HT-29 (cell line): ENCODE measurements around the gene RBM47. TPM values are rescaled to one million over a fixed set of nuclear protein-coding genes. Genes with fewer than 3 reads are reported as not detected.

Experiments
- DNase-seq: peaks from one replicate; pipeline ENCODE4 v3.0.0-alpha.2; 2015; ENCODE audit warnings: low spot score
- total RNA-seq: library from RNA; depleted of rRNA; stranded (reverse); fragments of >200 nt; shearing (Covaris generic); gene quantifications from 2 replicates; pipeline ENCODE4 v1.2.3, GENCODE V29; 2014

Gene RBM47
- total RNA-seq, 1 experiment from 2014 or later = 276 TPM

- DNase-seq = no peak
Measured at GRCh38 chr4:40500781-40501180, 128.9 kb downstream of the RBM47 start.

DNA sequence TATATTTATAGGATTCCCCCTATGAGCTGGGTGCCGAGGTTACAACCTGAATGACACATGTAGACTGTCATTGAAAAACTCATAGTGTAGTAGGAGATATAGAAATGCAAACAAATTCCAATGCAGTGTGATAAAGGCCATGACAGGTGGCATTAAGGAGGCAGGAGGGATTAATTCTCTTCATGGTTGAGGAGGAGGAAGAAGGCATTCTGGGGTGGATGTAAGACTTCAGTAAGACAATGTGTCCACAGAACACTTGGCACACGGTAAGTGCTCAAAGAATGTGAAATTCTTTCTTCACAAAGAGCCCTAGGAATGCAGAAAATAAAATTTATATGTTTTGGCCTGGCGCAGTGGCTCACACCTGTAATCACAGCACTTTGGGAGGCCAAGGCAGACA lies 136.5 kb downstream of the RBM47 start:
- DNase-seq = no peak

DNA sequence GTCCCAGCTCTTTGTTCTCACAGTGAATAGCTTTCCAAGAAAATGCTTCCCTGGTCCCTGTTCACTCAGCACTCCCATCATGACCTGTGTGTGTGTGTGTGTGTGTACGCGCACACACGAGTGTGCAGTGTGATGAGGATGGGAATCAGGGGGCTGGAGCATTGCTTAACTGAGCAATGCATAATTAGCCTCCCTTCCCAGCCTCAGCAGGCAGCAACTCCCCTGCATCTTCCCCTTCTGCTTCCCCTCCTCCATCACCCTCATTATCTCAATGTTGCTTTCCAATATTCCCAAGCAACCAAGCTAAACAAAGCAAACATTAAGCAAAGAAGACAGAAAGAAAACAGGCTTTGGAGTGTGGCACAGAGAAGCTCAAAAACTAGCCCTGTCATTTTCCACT lies 137.0 kb downstream of the RBM47 start:
- no peak for DNase-seq

DNA sequence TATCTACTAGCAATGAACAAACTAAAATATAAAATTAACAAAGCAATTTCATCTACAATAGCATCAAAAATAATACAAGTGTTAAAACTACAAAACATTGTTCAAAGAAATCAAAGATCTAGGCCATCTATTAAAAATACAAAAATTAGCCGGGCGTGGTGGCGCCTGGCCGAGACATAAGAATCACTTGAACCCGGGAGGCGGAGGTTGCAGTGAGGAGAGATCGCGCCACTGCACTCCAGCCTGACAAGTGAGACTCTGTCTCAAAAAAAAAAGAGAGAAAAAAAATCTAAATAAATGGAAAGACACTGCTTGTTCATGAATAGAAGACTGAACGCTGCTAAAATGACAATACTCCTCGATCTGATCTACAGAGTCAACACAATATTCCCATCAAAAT lies 139.2 kb downstream of the RBM47 start:
- no peak for DNase-seq

- no peak for DNase-seq
Measured at GRCh38 chr4:40489961-40490360, 139.7 kb downstream of the RBM47 start.

GRCh38 chr4:40486534-40486933 lies 143.1 kb downstream of the RBM47 start:
- DNase-seq = no peak

- DNase-seq = no peak
Measured at GRCh38 chr4:40484346-40485090, 145.1 kb downstream of the RBM47 start.

GRCh38 chr4:40482985-40483647 lies 146.5 kb downstream of the RBM47 start:
- no peak for DNase-seq

DNA sequence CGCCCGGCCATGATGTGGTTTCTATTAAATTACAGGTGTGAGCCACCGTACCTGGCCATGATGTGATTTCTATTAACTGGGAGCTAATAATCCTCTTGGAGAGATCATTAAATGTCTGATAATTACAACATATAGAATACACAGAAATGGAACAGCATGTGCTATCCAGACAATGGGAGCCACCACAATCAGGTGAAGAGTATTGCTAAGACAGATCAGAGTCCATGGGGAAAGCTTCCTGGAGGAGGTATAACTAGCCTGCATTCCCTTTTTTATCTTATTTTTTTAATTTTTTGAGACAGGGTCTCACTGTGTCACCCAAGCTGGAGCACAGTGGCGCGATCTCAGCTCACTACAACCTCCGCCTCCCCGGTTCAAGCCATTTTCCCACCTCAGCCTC lies 147.7 kb downstream of the RBM47 start:
- DNase-seq = no peak

- no peak for DNase-seq
Measured at GRCh38 chr4:40480291-40480690, 149.4 kb downstream of the RBM47 start.

GRCh38 chr4:40479378-40479777 lies 150.3 kb downstream of the RBM47 start:
- no peak for DNase-seq

DNA sequence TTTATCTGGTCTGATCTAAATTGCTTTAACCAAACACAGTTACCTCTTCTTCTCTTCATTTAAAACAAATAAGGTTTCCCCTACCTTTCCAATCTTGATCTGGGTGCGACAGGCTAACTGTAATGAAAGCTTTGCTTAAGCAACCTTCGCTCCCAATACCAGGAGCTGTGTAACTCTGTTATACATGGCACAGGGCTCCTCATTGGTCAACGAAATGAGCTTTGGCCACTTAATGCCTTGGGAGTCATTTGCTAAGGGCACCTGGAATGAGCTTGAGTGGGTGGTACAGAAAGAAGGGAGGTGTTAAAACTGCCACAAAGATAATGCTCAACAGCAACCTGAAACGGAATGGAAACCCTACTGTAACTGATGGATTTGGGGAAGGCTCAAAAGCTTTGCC lies 154.1 kb downstream of the RBM47 start:
- DNase-seq = peak; percentile 83

DNA sequence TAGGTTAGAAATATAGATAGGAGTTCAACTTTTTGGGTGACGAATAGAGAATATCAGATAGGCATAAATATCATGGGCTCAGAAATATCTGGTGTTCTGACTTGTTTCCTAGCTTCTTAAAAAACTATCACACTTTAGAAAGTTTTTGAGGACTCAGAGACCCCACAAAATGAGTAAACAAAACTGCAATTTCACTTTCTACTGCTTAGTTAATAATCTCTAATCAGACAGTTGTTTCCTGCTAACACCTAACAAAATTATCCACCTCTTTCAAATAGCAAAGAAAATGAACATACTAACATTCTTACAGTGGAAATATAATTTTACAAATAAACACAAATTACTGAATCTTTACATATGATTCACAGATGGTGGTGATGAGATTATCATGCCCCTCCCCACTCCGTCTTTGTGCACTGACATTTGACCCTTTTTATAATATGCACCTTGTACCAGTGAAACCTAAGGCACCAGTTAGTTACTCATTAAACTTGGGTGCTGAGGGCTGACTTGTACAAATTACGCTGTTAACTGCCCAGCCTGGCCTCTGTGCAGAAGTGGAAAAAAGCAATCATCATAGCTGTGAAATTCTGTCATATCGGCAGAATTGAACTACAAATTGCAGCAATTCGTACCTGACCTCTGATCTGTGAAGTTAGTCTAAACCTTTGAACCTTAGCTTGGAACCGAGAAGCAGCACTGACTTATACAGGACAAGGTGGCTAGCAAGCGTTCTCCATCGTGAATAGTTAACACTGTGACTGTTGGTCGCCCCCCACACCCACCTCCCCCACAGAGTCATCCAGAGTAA lies 155.9 kb downstream of the RBM47 start:
- peak; percentile 78 for DNase-seq

- no peak for DNase-seq
Measured at GRCh38 chr4:40471923-40472322, 157.7 kb downstream of the RBM47 start.

GRCh38 chr4:40466789-40467188 lies 162.9 kb downstream of the RBM47 start:
- no peak for DNase-seq

GRCh38 chr4:40462326-40462725 lies 167.3 kb downstream of the RBM47 start:
- DNase-seq = no peak

- DNase-seq = no peak
Measured at GRCh38 chr4:40461879-40462278, 167.8 kb downstream of the RBM47 start.

DNA sequence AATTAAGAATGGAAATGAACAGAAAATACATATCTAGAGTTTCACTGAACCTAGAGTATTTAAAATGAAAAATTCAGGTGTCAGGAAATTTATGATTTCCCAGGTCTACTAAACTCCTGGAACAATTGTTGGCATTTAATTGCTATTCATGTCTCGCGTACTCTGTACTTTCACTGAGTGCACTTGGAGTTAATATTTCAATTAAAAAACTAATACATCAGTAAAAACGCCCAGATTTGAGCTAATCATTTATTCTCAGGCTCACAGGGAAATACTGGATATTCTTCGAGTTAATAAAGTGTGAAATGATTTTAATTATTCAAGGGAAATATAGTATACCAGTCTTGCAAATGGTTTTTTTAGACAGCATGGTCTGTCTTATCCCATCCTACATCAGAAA lies 168.6 kb downstream of the RBM47 start:
- DNase-seq = no peak

DNA sequence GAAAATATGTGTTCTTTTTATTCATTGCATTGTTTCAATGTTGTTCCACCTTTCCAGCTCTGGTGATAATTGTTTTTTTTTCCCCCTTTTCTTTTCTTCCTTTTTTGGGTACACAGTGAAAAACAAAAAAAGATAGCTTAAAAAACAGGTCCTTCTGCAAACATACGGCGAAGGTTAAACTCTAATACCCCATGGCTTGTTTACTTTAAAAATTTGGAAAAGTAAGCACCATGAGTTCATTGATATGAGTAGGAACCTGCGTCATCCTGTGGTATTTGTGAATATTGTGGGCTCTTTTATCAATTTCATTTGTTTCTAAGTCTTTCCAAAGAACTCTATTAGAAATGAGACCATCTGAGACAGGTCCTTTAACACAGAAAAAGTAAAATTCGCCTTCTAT lies 171.0 kb downstream of the RBM47 start:
- no peak for DNase-seq

DNA sequence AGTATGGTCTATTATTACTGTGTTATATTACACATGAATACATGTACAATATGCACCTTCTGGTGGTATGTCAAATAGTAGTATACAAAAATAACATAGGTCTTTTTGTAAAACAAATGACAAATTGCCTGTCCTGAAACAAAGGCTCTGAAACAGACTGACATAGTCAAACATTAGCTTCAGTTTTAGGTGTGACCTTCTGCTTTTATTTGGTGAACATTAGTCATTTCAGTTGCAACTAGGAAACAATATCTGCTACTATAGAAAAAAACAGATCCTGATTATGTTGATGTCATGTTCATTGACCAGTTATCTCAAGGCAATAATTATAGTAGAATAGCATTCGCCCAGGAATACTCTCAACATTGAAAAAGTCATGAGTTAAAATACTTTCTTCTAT lies 171.6 kb downstream of the RBM47 start:
- DNase-seq = no peak

- DNase-seq = no peak
Measured at GRCh38 chr4:40455340-40455902, 174.2 kb downstream of the RBM47 start.

DNA sequence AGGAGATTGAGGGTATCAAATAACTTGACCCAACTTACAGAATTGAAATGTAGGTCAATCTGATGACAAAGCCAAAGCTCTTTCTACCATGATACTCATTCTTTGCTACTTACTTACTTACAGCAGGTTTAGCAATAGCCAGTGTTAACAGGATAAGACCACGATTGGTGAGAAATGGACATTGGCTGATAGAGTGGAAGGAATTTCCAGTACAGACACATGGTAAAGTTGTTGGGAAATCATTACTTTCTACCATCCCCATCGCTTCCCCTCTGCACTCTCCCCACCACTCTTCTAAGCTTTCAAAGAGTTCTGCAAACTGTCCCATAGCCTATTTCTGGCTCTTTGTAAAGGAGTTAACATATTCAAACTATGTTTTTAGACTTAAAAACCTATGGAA lies 174.8 kb downstream of the RBM47 start:
- DNase-seq = no peak
